GM18498 (cell line): ENCODE measurements around the gene ADGRE2.
"Not testable (repeated sequence)": the region's sequence is repeated elsewhere in the genome, so short reads cannot be mapped to it uniquely, and the experiment has no call there.

Experiments
- ATAC-seq: cut with Tn5 transposase; IDR thresholded peaks from one replicate; pipeline ENCODE4 v1.9.1; 2021; ENCODE audit warnings: mild to moderate bottlenecking, moderate library complexity; ENCODE audit not compliant: unreplicated experiment

ADGRE2 gene

GRCh38 chr19:14778110-14778845 is at the start of gene ADGRE2:
Gene ADGRE2, minus strand, starts transcription at chr19:14778560. Its CDS starts 1,804 bp downstream, at chr19:14776756.
- ATAC-seq: not testable (repeated sequence)

GRCh38 chr19:14826006-14826405 is 47.6 kb upstream of the ADGRE2 start:
- ATAC-seq: no peak

- no peak for ATAC-seq
These were observed 43.6 kb upstream of the ADGRE2 start for GRCh38 chr19:14821937-14822336.

GRCh38 chr19:14818588-14818987 is 40.2 kb upstream of the ADGRE2 start:
- no peak for ATAC-seq

DNA sequence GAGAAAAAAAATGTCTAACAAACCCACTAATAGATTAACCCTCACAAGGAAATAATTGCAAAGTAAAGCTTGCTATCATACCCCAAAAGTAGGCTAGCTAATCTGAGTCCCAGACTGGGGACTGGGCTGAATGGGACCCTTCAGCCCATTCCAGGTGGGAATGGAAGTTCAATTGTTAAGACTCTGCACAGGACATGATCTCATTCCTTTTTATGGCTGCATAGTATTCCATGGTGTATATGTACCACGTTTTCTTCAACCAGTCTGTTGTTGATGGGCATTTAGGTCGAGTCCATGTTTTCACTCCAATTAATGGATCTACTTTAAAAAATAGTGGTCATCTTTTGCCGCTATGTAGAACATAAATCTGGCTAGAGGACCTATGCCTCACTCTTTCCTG is 38.7 kb upstream of the ADGRE2 start:
- ATAC-seq: no peak

DNA sequence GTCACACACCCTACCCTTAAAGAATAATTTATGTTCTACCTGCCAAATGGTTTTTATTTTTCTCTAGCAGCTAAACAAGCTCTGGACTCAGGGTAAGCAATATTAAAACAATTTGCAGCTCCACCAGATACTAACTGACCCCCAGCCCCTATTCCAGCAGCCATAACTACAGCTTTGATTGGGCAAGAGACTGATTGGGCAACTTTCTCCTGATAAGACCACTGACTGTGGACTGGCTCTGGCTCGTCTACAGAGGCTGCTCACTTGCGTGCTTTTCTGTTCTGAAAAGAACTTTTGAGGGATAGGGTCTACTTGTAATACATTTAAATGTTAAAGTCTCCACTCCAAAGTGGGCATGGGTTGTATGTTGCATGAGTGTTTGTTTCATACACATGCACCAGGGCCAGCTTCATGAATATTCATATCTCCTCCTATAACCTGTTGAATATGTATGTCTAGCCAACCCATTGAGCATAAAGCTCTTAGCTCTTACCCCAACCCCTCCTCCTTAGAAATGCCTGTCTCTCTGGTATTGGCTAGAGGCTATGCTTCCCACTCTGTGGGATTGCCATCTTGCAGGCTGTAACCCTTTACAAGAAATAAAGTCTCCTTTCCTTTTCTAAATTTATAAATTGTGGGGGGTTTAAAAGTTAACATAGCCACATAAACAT is 36.8 kb upstream of the ADGRE2 start:
- no peak for ATAC-seq

- ATAC-seq: no peak
These were observed 31.1 kb upstream of the ADGRE2 start for GRCh38 chr19:14809272-14810057.

- ATAC-seq: no peak
These were observed 26.4 kb upstream of the ADGRE2 start for GRCh38 chr19:14804765-14805164.

DNA sequence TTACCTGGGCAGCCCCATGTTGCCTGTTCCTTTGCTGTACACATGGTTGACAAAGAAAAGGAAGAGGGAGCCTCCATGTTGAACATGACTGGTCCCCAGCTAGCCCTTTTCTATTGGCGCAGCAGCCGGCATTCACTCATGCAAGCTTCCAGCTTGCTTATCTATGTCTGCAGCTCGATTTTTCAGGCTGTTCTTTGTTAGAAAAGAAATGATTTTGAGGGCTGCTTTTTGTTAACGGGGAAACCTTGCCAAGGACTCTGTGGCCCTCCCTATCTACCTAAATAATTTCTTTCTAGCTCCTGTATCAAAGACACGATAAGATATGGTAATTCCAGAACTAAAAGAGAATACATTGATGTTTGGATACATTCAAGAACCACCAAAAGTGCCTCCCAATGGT is 20.4 kb upstream of the ADGRE2 start:
- ATAC-seq: no peak

DNA sequence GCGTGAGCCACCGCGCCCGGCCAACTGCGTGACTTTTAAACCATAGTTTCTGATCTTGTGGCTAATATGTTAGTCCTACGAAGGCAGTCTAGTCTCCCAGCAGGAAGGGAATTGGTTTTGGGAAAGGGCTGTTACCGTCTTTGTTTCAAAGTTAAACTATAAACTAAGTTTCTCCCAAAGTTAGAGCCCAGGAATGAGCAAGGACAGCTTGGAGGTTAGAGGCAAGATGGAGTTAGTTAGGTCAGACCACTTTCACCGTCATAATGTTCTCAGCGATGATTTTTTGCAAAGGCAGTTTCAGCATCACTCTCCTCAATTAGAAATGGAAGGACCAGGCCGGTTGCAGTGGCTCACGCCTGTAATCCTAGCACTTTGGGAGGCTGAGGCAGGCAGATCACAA is 17.7 kb upstream of the ADGRE2 start:
- no peak for ATAC-seq

DNA sequence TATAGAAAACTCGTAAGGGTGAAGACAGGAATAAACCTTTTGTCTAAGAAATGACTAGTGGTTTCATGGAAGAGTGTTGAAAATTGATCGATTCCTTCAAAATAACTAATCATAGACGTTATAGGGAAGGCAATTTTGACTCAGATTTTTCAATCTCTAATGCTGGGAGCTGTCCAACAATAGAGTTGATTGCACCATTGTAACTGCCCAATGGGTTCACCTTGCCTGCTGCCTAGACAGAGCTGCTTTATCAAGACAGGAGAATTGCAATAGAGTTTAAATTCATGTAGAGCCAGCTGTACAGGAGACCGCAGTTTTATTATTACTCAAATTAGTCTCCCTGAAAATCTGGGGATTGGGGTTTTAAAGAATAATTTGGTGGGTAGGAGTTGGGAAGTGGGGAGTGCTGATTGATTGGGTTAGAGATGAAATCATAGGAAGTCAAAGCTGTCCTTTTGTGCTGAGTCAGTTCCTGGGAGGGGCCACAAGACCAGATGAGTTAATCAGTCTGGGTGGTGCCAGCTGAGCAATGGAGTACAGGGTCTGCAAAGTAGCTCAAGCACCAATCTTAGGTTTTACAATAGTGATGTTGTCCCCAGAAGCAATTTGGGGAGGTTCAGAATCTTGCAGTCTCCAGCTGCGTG is 16.8 kb upstream of the ADGRE2 start:
- no peak for ATAC-seq

DNA sequence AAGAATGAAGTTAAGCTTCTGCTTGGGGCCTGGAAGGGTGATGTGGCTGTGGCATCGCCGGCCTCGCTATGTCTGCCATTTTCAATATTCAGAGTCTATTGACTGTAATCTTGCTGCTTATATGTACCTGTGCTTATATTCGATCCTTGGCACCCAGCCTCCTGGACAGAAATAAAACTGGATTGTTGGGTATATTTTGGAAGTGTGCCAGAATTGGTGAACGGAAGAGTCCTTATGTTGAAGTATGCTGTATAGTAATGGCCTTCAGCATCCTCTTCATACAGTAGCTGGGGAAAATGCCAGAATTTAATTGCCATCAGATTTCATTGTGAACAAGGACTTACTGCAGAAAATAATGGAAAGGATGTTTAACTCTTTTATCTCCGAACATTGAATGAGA is 13.9 kb upstream of the ADGRE2 start:
- not testable (repeated sequence) for ATAC-seq

DNA sequence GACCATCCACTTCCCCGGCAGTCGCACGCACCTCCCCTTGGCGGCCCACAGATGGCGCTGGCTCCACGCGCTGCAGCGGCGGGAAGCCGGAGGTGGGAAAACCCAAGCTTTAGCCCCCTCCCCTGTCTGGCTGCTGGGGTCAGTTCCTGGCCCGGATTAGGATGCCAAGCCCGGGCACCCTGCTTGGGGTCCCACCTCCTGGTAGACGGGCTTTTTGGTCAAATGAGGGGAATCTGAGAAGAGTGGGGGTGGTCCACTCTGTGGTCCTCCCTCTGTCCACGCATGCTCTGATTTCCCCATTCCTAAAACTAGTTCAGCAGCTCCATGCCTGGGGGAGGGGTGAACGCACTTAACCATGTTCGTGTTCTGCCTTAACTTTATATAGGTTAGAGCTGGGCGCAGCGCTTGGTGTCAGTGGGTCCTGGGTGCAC is 8.1 kb upstream of the ADGRE2 start:
- no peak for ATAC-seq

DNA sequence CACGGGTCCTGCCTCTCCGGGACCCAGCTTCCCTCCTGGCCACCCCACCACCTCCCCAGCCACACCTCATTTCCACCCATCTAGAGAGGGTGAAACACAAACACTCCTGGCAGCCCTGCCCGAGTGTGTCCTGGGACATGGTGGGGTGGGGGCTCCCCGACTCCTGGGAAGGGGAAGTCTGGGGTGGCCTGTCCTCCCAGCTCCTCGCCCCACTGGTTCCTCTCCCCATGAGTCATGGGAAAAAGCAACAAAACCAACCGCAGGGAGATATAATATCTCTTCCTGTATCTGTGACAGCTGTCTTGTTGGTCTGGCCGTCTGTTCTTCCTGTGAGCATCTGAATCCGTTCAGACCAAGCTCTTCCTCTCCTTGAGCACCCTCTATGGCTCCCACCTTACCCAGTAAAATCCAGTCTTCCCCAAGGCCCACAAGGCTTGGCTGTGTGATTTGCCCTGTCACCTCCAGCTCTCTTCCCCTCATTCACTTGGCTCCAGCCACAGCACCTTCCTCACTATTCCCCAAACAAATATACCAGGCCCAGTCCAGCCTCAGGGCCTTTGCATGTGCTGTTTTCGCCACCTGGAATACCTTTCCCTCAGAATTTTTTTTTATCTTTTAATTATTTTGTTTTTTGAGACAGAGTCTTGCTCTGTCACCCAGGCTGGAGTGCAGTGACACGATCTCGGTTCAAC is 6.9 kb upstream of the ADGRE2 start:
- not testable (repeated sequence) for ATAC-seq

DNA sequence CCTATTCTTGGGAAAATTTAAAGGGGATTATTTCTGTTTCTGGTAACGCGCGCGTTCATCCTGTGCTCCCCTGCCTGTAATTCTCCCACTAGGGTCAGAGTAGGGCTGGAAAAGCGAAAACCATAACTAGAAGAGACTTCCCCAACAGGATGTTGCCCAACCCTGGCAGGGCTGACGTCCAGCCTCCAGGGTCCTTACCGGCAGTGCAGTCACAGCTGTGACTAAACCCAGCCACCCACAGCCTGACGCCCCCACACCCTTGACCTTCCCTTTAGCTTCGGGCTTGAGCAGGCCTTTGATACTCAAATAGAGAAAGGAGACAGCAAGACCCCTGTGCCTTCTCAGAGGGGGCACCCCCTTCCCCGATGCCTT is 6.4 kb upstream of the ADGRE2 start:
- not testable (repeated sequence) for ATAC-seq

DNA sequence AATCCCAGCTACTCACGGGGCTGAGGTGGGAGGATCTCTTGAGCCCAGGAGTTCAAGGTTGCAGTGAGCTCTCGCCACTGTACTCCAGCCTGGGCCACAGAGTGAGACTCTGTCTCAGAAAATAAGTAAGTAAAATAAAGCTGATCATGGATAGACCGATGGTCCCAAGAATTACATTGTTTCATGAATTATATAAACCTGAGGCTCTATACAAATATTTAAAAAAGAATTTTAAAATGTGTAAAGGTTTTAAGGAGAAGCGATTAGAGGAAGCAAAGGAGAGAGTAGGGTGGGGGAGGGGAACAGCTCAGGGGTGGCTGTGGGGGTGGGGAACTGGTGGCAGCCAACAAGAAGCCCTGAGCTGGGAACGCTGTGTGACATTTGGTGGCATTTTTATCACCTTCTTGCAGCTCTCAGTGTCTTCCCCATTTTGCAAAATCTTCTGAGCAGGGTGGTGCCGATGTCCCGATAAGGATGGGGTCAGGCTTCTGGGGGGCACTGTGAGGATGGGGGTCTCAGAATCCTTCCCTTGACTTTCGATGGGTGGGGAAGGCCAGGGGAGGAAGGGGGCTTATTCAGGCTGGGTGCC is 5.1 kb upstream of the ADGRE2 start:
- ATAC-seq: not testable (repeated sequence)

- ATAC-seq: no peak
These were observed 4.5 kb upstream of the ADGRE2 start for GRCh38 chr19:14782626-14783409.

GRCh38 chr19:14781713-14782536 is 3.6 kb upstream of the ADGRE2 start:
- ATAC-seq: not testable (repeated sequence)
